Measurements from ENCODE around the gene RRP15. TPM values are rescaled to one million over a fixed set of nuclear protein-coding genes. Genes with fewer than 3 reads are reported as not detected.

Gene RRP15
- total RNA-seq, 6 experiments from 2014 or later = 24.9 to 33.6 (median 30.5) TPM

DNA sequence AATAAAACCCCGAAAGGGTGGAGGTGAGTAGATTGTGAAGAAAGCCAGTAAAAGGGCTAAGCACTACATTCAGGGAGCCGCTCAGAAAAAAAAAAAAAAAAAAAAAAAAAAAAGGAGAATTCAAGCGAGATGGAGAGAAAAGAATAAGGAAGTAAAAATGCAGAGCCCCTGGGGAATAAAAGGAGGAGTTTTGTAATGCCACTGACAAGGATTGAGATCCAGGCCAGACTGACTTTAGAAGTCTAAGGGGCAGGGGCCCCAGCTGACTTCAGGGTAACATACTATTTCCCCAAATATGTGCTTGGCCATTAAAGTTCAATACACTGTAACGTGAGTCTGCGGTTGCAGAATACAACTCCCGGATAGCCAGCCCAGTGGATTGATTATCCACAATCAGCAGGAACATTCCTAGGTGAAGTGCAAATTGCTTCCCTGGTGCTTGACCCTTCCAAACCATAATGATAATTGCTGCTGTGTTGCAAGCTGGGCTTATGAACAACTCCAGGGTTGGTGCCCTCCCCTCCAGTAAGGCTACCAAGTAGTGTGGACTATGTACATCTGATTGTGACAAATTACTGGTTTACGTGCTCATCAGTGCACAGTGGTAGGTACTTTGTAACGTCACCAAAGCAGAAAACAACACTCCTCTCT is 30.7 kb upstream of the RRP15 start:
- Mint-ChIP-seq H3K4me1 (ENCODE audit: low read depth) (no peaks in the 10 kb centered on the region), H3K9me3 (peaks cover 2% of the 10 kb centered on the region; the same call in 1 of the 2 replicates), H3K27me3 (ENCODE audit: insufficient read depth) (peaks cover 3% of the 10 kb centered on the region; the same call in 1 of the 2 replicates), H3K4me3 (no peak overlapping the region), H3K36me3 (ENCODE audit: low read depth) (no peaks in the 10 kb centered on the region), H3K27ac (no peak overlapping the region)
- TF ChIP-seq, protein P1, sequence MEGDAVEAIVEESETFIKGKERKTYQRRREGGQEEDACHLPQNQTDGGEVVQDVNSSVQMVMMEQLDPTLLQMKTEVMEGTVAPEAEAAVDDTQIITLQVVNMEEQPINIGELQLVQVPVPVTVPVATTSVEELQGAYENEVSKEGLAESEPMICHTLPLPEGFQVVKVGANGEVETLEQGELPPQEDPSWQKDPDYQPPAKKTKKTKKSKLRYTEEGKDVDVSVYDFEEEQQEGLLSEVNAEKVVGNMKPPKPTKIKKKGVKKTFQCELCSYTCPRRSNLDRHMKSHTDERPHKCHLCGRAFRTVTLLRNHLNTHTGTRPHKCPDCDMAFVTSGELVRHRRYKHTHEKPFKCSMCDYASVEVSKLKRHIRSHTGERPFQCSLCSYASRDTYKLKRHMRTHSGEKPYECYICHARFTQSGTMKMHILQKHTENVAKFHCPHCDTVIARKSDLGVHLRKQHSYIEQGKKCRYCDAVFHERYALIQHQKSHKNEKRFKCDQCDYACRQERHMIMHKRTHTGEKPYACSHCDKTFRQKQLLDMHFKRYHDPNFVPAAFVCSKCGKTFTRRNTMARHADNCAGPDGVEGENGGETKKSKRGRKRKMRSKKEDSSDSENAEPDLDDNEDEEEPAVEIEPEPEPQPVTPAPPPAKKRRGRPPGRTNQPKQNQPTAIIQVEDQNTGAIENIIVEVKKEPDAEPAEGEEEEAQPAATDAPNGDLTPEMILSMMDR (IDR thresholded peaks at IDR 0.05) = no peak
- no peak for DNase-seq

DNA sequence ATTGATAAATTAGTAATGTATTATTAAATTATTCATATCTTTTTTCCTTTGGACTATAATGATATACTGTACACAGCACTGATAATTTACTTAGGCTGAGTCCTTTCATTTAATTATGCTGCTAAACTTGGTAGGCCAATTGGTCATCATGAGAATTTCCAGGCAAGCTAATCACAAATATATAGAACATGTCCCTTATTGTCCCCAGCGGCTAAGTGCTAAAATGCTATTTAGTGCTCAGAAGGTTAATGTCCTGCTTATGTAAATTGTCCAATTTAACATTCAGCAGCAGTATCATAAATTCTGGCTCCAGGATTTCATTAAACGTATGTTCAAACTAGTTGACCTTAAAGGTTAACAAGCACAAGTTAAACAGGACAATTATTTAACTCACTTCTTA is 30.0 kb upstream of the RRP15 start:
- Mint-ChIP-seq H3K36me3 (ENCODE audit: low read depth) (no peaks in the 10 kb centered on the region), H3K4me3 (no peak overlapping the region), H3K27ac (no peak overlapping the region), H3K9me3 (peaks cover 4% of the 10 kb centered on the region; the same call in 1 of the 2 replicates), H3K27me3 (ENCODE audit: insufficient read depth) (peaks cover 4% of the 10 kb centered on the region; the same call in 1 of the 2 replicates), H3K4me1 (ENCODE audit: low read depth) (no peaks in the 10 kb centered on the region)
- no peak for DNase-seq
- TF ChIP-seq, protein P1 (IDR thresholded peaks at IDR 0.05) = no peak

DNA sequence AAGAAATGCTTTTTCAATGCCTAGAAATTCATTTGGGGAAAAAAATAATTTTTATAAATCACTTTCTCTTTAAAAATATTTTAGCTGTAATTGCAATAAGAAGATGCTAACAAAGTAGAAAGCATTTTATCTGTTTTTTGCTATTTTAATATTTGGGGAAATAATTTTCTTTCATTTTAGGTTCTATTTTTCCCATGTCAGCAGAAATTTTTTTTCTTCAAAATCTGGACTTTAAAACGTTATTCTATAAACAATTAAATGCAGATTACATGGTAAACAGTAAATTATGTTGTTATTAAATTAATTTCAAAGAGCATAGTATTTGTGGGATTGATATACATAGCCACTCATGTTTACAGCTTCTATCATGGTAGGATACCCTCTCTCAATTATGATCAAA is 27.7 kb upstream of the RRP15 start:
- DNase-seq = no peak
- Mint-ChIP-seq H3K4me3 (no peak overlapping the region), H3K9me3 (peaks cover 4% of the 10 kb centered on the region; the same call in 1 of the 2 replicates), H3K27ac (no peak overlapping the region), H3K4me1 (ENCODE audit: low read depth) (no peaks in the 10 kb centered on the region), H3K36me3 (ENCODE audit: low read depth) (no peaks in the 10 kb centered on the region), H3K27me3 (ENCODE audit: insufficient read depth) (peaks cover 2% of the 10 kb centered on the region; the same call in 1 of the 2 replicates)
- TF ChIP-seq, protein P1 (IDR thresholded peaks at IDR 0.05) = no peak

DNA sequence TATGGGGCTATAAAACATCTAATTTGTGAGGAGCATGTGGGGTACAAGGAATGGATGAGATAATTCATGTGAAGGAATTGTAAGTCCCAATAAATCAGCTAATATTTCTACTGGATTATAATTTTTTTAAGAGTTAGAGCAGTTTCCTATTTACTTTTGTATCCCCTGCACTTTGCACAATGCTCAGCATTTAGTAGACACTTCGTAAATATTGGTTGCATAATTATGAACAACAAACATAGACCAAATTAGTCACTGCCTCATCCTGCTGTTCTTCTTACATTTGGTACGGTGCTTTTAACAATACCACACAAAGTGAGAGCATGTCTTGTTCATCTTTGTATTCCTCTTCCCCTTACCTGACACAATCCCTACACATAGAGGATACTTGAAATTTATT is 27.1 kb upstream of the RRP15 start:
- DNase-seq = no peak
- Mint-ChIP-seq H3K27me3 (ENCODE audit: insufficient read depth) (peaks cover 2% of the 10 kb centered on the region; the same call in 1 of the 2 replicates), H3K4me3 (no peak overlapping the region), H3K27ac (no peak overlapping the region), H3K36me3 (ENCODE audit: low read depth) (no peaks in the 10 kb centered on the region), H3K4me1 (ENCODE audit: low read depth) (no peaks in the 10 kb centered on the region), H3K9me3 (peaks cover 4% of the 10 kb centered on the region; the same call in 1 of the 2 replicates)
- TF ChIP-seq, protein P1 (IDR thresholded peaks at IDR 0.05) = no peak

DNA sequence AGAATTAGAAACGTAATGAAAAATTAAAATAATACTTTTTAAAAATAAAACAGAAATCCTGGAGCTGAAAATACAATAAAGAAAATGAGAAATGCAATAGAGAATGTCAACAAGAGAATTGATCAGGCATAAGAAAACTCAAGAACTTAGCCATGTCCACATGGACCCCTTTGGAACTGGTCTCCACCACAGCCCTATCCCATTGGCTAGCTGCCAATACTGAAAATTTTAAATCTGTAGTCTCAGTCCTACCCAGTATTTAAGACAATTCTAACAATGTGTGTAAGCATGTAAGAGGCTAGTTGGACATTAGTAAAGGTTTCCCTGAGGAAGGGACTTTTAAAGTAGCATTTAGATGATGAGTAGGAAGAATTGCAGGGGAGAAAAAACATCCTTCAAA is 25.8 kb upstream of the RRP15 start:
- Mint-ChIP-seq H3K27ac (no peak overlapping the region), H3K4me1 (ENCODE audit: low read depth) (no peaks in the 10 kb centered on the region), H3K9me3 (peaks cover 4% of the 10 kb centered on the region; the same call in 1 of the 2 replicates), H3K4me3 (no peak overlapping the region), H3K27me3 (ENCODE audit: insufficient read depth) (peaks cover 2% of the 10 kb centered on the region; the same call in 1 of the 2 replicates), H3K36me3 (ENCODE audit: low read depth) (no peaks in the 10 kb centered on the region)
- DNase-seq = no peak
- TF ChIP-seq, protein P1 (IDR thresholded peaks at IDR 0.05) = no peak
